HG03469 (cell line): Measurements from ENCODE around the gene USP30.

Experiments used
- ATAC-seq: cut with Tn5 transposase; IDR thresholded peaks from one replicate; pipeline ENCODE4 v1.9.1; 2021; ENCODE audit warnings: mild to moderate bottlenecking, moderate library complexity, moderate number of reproducible peaks; ENCODE audit not compliant: unreplicated experiment

USP30 gene

GRCh38 chr12:109097140-109097434 lies 44.7 kb downstream of the USP30 start:
- ATAC-seq: no peak

GRCh38 chr12:109097435-109098182 lies 45.2 kb downstream of the USP30 start, which contains the start of gene UNG:
Gene UNG (plus strand): TSS chr12:109097597. CDS start chr12:109097680, 83 bp downstream.
- peak; percentile 62 for ATAC-seq

DNA sequence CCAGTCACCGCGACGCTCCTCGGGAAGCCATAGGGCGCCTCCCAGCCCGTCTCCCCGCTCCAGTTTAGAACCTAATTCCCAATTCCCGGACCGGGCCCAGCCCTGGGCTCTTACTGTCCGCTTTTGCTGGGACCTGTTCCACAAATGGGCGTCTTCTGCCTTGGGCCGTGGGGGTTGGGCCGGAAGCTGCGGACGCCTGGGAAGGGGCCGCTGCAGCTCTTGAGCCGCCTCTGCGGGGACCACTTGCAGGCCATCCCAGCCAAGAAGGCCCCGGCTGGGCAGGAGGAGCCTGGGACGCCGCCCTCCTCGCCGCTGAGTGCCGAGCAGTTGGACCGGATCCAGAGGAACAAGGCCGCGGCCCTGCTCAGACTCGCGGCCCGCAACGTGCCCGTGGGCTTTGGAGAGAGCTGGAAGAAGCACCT lies 45.8 kb downstream of the USP30 start:
- ATAC-seq: no peak

DNA sequence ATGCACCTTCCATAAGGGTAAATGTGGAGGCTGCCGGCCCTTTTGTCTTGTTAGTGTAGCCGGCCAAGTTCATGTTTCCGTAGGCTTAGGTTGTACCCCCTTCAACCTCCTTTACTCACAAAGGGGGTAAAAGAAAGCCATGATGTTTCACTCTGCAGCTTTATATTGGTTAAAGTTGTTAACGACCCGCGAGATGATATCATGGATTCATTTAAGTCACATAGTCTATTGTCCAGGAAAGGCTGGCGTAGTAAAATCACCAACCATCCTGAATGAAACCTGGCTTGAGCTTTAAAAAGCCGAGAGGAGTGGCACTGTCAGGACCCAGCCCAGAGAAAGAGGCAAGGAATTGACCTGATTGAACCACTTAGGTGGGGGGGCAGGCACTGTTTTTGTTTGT lies 46.3 kb downstream of the USP30 start:
- no peak for ATAC-seq

- ATAC-seq: no peak
These were observed 47.1 kb downstream of the USP30 start for GRCh38 chr12:109099431-109100020.

DNA sequence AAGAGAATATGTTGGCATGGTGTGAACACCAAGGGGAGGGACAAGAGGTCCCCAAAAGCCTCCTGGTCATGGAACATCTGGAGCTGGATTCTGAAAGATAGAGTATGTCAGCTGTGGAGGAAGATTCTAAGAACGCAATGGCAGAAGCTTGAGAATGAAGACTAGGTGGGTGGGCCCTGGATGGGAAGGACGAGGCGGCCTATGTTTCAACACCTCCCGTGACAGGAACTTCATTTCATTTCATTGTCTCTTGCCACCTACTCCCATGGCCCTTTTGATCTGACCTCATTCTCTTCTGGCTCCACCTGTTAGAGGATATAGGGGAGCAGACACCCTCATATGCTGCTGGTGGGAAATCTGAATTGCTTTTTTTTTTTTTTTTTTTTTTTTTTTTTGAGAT lies 48.4 kb downstream of the USP30 start:
- no peak for ATAC-seq

GRCh38 chr12:109102491-109102890 lies 50.1 kb downstream of the USP30 start:
- no peak for ATAC-seq

GRCh38 chr12:109105176-109105575 lies 52.8 kb downstream of the USP30 start:
- ATAC-seq: no peak

DNA sequence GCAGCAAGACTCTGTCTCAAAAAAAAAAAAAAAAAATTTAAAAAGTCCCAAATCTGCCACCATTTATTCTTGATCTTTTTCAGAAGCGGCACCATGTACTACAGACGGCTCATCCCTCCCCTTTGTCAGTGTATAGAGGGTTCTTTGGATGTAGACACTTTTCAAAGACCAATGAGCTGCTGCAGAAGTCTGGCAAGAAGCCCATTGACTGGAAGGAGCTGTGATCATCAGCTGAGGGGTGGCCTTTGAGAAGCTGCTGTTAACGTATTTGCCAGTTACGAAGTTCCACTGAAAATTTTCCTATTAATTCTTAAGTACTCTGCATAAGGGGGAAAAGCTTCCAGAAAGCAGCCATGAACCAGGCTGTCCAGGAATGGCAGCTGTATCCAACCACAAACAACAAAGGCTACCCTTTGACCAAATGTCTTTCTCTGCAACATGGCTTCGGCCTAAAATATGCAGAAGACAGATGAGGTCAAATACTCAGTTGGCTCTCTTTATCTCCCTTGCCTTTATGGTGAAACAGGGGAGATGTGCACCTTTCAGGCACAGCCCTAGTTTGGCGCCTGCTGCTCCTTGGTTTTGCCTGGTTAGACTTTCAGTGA lies 57.5 kb downstream of the USP30 start:
- no peak for ATAC-seq

DNA sequence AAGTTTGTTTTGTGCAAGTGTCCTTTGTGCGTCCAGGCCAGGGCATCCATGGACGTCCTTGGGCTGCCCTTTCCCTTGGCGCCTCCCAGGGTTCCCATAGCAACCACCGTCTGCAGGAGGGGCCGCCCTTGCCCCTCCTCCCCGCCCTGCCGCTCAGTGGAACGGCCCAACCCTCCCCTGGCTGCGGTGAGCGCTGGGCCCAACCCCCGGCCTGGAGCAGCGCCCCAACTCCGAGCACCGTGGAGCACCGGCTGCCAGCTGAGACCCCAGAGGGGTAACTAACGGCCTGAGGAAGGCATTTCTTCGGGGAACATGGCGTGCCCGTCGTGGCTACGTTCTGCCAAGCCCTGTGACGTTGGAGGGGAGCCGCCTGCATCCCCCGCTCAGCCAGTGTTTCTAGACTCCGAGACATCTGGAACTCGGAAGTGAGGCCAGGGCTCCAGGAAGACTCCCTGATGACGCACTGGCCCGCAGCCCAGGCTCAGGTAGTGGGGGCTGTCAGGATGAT lies 58.7 kb downstream of the USP30 start:
- ATAC-seq: no peak

DNA sequence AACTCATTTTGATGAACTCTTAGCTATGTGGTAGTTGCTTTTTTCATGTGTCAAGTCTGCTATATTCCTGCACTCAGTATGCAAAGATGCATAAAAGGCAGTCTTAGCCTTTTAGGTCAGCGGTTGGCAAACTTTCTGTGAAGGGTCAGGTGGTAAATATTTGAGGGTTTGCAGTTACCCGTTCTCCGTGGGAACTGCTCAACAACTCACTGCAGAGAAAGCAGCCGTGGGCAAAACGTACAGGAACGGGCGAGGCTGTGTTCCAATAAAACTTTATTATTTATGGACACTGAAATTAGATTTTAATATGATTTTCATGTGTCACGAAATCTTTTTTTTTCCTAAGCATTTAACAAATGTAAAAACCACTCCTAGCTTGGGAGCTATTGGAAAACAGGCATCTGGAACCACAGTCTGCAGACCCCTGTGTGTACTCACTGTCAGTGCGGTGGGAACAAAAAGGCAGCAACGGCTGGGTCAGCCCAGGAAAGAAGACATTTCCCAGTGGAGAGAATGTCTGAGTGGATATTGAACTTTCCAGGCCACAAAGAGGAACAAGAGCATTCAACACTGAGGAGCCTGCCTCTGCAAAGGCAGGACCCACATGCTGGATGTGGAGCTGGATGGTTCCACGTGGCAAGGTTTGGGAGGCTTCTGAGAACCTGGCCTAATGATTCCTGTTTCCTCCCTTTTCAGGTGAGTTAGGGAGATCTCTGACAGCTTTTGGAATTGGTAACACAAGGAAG lies 60.5 kb downstream of the USP30 start:
- no peak for ATAC-seq

DNA sequence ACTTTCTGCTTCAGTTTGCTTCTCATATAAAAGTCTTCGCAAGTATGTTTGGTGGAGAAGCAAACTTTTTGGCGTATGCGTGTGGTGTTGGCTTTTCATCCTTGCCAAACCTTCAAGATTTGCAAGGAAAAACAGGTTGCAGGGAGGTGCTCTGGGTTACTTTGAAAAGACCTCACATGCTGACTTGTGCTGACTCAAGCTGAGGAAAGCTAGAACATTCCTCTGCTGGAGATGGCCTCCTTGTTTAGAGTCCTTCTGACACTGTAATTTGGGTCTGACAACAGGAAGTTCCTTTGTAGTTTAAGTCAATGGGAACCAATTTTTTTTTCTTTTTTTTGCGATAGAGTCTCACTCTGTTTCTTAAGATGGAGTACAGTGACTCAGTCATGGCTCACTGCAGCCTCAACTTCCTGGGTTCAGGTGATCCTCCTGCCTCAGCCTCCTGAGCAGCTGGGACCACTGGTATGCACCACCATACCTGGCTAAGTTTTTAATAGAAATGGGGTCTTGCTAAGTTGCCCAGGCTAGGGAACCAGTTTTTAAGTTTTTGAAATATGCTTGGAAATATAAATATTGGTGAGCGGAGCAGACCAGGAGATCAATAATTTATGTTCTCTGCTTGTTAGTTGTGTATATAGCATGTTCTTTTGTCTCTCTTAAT lies 61.4 kb downstream of the USP30 start:
- ATAC-seq: no peak

- no peak for ATAC-seq
These were observed 62.3 kb downstream of the USP30 start for GRCh38 chr12:109114644-109115043.

DNA sequence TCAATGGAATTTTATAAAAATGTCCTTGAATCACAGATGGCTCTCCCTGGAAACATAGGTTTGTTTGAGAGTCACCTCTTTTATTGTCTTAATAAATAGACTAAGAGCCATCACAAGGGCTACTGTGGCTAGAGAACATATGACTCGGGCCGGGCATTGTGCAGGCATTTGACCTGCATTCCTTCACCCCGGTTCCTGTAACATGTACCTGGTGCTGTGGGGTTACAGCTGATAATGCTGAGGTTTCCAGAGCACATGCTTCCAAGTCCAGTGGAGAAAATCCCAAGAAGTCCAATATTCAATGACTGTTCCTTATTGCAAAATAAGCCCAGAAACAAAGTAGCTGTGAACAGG lies 63.0 kb downstream of the USP30 start:
- no peak for ATAC-seq

- no peak for ATAC-seq
These were observed 63.6 kb downstream of the USP30 start, which contains the start of gene ACACB for GRCh38 chr12:109115758-109116610. Gene ACACB (plus strand): TSS chr12:109116587. CDS start chr12:109139406, 22,819 bp downstream.

DNA sequence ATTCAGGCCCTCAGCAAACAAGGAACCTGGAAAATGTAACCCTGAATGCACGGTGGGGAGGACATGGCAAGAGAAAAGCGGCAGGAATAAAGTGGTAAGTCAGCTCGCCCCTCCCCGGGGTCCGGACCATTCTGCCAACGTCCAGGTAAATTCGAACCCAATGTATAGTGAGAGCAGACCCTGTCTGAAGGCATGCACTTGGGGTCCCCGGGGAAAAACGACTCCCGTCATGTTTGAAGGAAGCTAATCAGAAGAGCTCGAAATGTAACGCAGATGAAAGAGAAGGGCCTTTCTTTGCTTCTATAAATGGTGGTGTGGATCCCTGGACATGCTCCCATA lies 64.2 kb downstream of the USP30 start:
- no peak for ATAC-seq

GRCh38 chr12:109120095-109120494 lies 67.7 kb downstream of the USP30 start:
- ATAC-seq: no peak

- no peak for ATAC-seq
These were observed 68.2 kb downstream of the USP30 start for GRCh38 chr12:109120557-109120956.

- ATAC-seq: no peak
These were observed 69.0 kb downstream of the USP30 start for GRCh38 chr12:109121346-109121880.
